ENCODE results near the gene MPP4.

MPP4 gene

GRCh38 chr2:201628545-201628944 lies 69.9 kb downstream of the MPP4 start:
- no peak for TF ChIP-seq CTCF (IDR thresholded peaks at IDR 0.05; ENCODE audit: extremely low read depth, insufficient read depth, missing control alignments)
- no peak for DNase-seq (ENCODE audit: low spot score)
- in situ Hi-C loops (cut with MboI; ENCODE audit: low pct_unique_long_range_greater_than_20kb, low sequenced_read_pairs, unreplicated experiment) = no loop called here

- TF ChIP-seq CTCF (IDR thresholded peaks at IDR 0.05; ENCODE audit: extremely low read depth, insufficient read depth, missing control alignments) = no peak
- in situ Hi-C loops (cut with MboI; ENCODE audit: low pct_unique_long_range_greater_than_20kb, low sequenced_read_pairs, unreplicated experiment) = no loop called here
- DNase-seq (ENCODE audit: low spot score) = no peak
Measured at GRCh38 chr2:201622306-201622970, 76.0 kb downstream of the MPP4 start.

GRCh38 chr2:201621293-201621999 lies 77.0 kb downstream of the MPP4 start:
- in situ Hi-C loops (cut with MboI; ENCODE audit: low pct_unique_long_range_greater_than_20kb, low sequenced_read_pairs, unreplicated experiment) = no loop called here
- no peak for DNase-seq (ENCODE audit: low spot score)
- no peak for TF ChIP-seq CTCF (IDR thresholded peaks at IDR 0.05; ENCODE audit: extremely low read depth, insufficient read depth, missing control alignments)

- DNase-seq (ENCODE audit: low spot score) = no peak
- TF ChIP-seq CTCF (IDR thresholded peaks at IDR 0.05; ENCODE audit: extremely low read depth, insufficient read depth, missing control alignments) = no peak
- in situ Hi-C loops (cut with MboI; ENCODE audit: low pct_unique_long_range_greater_than_20kb, low sequenced_read_pairs, unreplicated experiment) = no loop called here
Measured at GRCh38 chr2:201618744-201619662, 79.4 kb downstream of the MPP4 start.

GRCh38 chr2:201608021-201608420 lies 90.4 kb downstream of the MPP4 start:
- TF ChIP-seq CTCF (IDR thresholded peaks at IDR 0.05; ENCODE audit: extremely low read depth, insufficient read depth, missing control alignments) = no peak
- in situ Hi-C loops (cut with MboI; ENCODE audit: low pct_unique_long_range_greater_than_20kb, low sequenced_read_pairs, unreplicated experiment) = no loop called here
- no peak for DNase-seq (ENCODE audit: low spot score)

GRCh38 chr2:201607568-201607967 lies 90.9 kb downstream of the MPP4 start:
- in situ Hi-C loops (cut with MboI; ENCODE audit: low pct_unique_long_range_greater_than_20kb, low sequenced_read_pairs, unreplicated experiment) = no loop called here
- no peak for DNase-seq (ENCODE audit: low spot score)
- TF ChIP-seq CTCF (IDR thresholded peaks at IDR 0.05; ENCODE audit: extremely low read depth, insufficient read depth, missing control alignments) = no peak

Data from GM13977 (cell line).